Activated T-cell treated with anti-CD3 and anti-CD28 coated beads for 24 hours (primary cell): ENCODE measurements around the gene MBNL1.

Experiments
- DNase-seq: peaks from one replicate; pipeline ENCODE4 v3.0.0-alpha.2; 2020; ENCODE audit warnings: low read depth

The MBNL1 gene

GRCh38 chr3:152253514-152253913, 15.2 kb upstream of the MBNL1 start:
- no peak for DNase-seq

- no peak for DNase-seq
Measured at GRCh38 chr3:152254041-152254440, 14.7 kb upstream of the MBNL1 start.

- no peak for DNase-seq
Measured at GRCh38 chr3:152255290-152255689, 13.4 kb upstream of the MBNL1 start.

GRCh38 chr3:152256851-152257562, 11.7 kb upstream of the MBNL1 start:
- no peak for DNase-seq

- DNase-seq = no peak
Measured at GRCh38 chr3:152257563-152258035, 11.1 kb upstream of the MBNL1 start.

- DNase-seq = no peak
Measured at GRCh38 chr3:152258448-152259393, 10.0 kb upstream of the MBNL1 start.

- no peak for DNase-seq
Measured at GRCh38 chr3:152259468-152259867, 9.3 kb upstream of the MBNL1 start.

GRCh38 chr3:152260026-152260425, 8.7 kb upstream of the MBNL1 start:
- no peak for DNase-seq

- DNase-seq = no peak
Measured at GRCh38 chr3:152260529-152260928, 8.2 kb upstream of the MBNL1 start.

GRCh38 chr3:152261329-152261728, 7.4 kb upstream of the MBNL1 start:
- no peak for DNase-seq

- no peak for DNase-seq
Measured at GRCh38 chr3:152263711-152264110, 5.0 kb upstream of the MBNL1 start.

- DNase-seq = no peak
Measured at GRCh38 chr3:152264378-152264777, 4.4 kb upstream of the MBNL1 start.

GRCh38 chr3:152266221-152266995, 2.3 kb upstream of the MBNL1 start:
- no peak for DNase-seq

- DNase-seq = no peak
Measured at GRCh38 chr3:152267831-152268554, 736 bp upstream of the MBNL1 start.

- DNase-seq = no peak
Measured at GRCh38 chr3:152269056-152269830, 514 bp downstream of the MBNL1 start.

- no peak for DNase-seq
Measured at GRCh38 chr3:152269831-152270734, 1.4 kb downstream of the MBNL1 start.

- no peak for DNase-seq
Measured at GRCh38 chr3:152270937-152271336, 2.2 kb downstream of the MBNL1 start.

GRCh38 chr3:152271501-152272236, 2.9 kb downstream of the MBNL1 start:
- DNase-seq = no peak

- DNase-seq = no peak
Measured at GRCh38 chr3:152272771-152273242, 4.1 kb downstream of the MBNL1 start.
